Glutamatergic neuron (in vitro differentiated cells): ENCODE data around the gene KLHL14. TPM values are rescaled to one million over a fixed set of nuclear protein-coding genes. Genes with fewer than 3 reads are reported as not detected.

Source experiments
- DNase-seq: peaks from one replicate; pipeline ENCODE4 v3.0.0; 2022
- H3K27ac Mint-ChIP-seq: one replicate; pipeline ENCODE4 v1.8.0; 2020; ENCODE audit warnings: mild to moderate bottlenecking, mixed read lengths, inconsistent platforms; ENCODE audit not compliant: unreplicated experiment
- H3K27me3 Mint-ChIP-seq: one replicate; pipeline ENCODE4 v1.8.0; 2020; ENCODE audit warnings: mild to moderate bottlenecking, moderate library complexity, mixed read lengths, inconsistent platforms; ENCODE audit not compliant: unreplicated experiment
- H3K36me3 Mint-ChIP-seq: one replicate; pipeline ENCODE4 v1.8.0; 2020; ENCODE audit warnings: mild to moderate bottlenecking, mixed read lengths, inconsistent platforms; ENCODE audit not compliant: unreplicated experiment
- H3K4me1 Mint-ChIP-seq: one replicate; pipeline ENCODE4 v1.8.0; 2020; ENCODE audit warnings: mild to moderate bottlenecking, low read depth, mixed read lengths, inconsistent platforms; ENCODE audit not compliant: unreplicated experiment
- H3K4me3 Mint-ChIP-seq: one replicate; pipeline ENCODE4 v1.8.0; 2020; ENCODE audit warnings: mild to moderate bottlenecking, mixed read lengths, inconsistent platforms; ENCODE audit not compliant: unreplicated experiment
- H3K9me3 Mint-ChIP-seq: one replicate; pipeline ENCODE4 v1.8.0; 2020; ENCODE audit warnings: mild to moderate bottlenecking, moderate library complexity, mixed read lengths, inconsistent platforms; ENCODE audit not compliant: unreplicated experiment
- CTCF ChIP-seq: fragments of 200-600 bp; sonication (generic); IDR thresholded peaks from one replicate; pipeline ENCODE4 v1.5.0; 2021; ENCODE audit not compliant: partially characterized antibody, unreplicated experiment
- total RNA-seq: library from RNA; stranded (reverse); fragmentation: NEBNext Ultra II Directional; extraction: Animal tissue kit (Norgen Biotek cat#: 25700); gene quantifications from one replicate; pipeline ENCODE4 v1.2.1, GENCODE V29; 2021; ENCODE audit not compliant: unreplicated experiment

The KLHL14 gene
- total RNA-seq, 1 donor from 2014 or later: not detected

- no peaks in the 10 kb centered on the region for H3K4me1 Mint-ChIP-seq
- no peak overlapping the region for H3K4me3 Mint-ChIP-seq
- no peaks in the 10 kb centered on the region for H3K27me3 Mint-ChIP-seq
- H3K9me3 Mint-ChIP-seq: no peaks in the 10 kb centered on the region
- no peak for DNase-seq
- TF ChIP-seq CTCF: no peak
- no peak overlapping the region for H3K27ac Mint-ChIP-seq
- no peaks in the 10 kb centered on the region for H3K36me3 Mint-ChIP-seq
Measured at GRCh38 chr18:32684096-32684495, 88.7 kb downstream of the KLHL14 start.

- no peaks in the 10 kb centered on the region for H3K4me1 Mint-ChIP-seq
- H3K4me3 Mint-ChIP-seq: no peak overlapping the region
- no peaks in the 10 kb centered on the region for H3K9me3 Mint-ChIP-seq
- DNase-seq: no peak
- H3K27ac Mint-ChIP-seq: no peak overlapping the region
- H3K27me3 Mint-ChIP-seq: no peaks in the 10 kb centered on the region
- TF ChIP-seq CTCF: no peak
- no peaks in the 10 kb centered on the region for H3K36me3 Mint-ChIP-seq
Measured at GRCh38 chr18:32683044-32683443, 89.8 kb downstream of the KLHL14 start.

- no peaks in the 10 kb centered on the region for H3K9me3 Mint-ChIP-seq
- H3K4me3 Mint-ChIP-seq: no peak overlapping the region
- no peaks in the 10 kb centered on the region for H3K27me3 Mint-ChIP-seq
Measured at GRCh38 chr18:32677578-32677977, 95.2 kb downstream of the KLHL14 start.

GRCh38 chr18:32674491-32674890, 98.3 kb downstream of the KLHL14 start:
- no peak overlapping the region for H3K27ac Mint-ChIP-seq
- no peaks in the 10 kb centered on the region for H3K36me3 Mint-ChIP-seq

More at GRCh38 chr18:32677578-32677977, 95.2 kb downstream of the KLHL14 start:
- DNase-seq: no peak
- H3K36me3 Mint-ChIP-seq: no peaks in the 10 kb centered on the region
- TF ChIP-seq CTCF: no peak
- H3K27ac Mint-ChIP-seq: no peak overlapping the region
- H3K4me1 Mint-ChIP-seq: no peaks in the 10 kb centered on the region

GRCh38 chr18:32672398-32672797, 100.4 kb downstream of the KLHL14 start:
- H3K4me3 Mint-ChIP-seq: no peak overlapping the region
- no peak overlapping the region for H3K27ac Mint-ChIP-seq
- no peaks in the 10 kb centered on the region for H3K9me3 Mint-ChIP-seq
- no peak for DNase-seq
- TF ChIP-seq CTCF: no peak
- no peaks in the 10 kb centered on the region for H3K36me3 Mint-ChIP-seq
- H3K27me3 Mint-ChIP-seq: no peaks in the 10 kb centered on the region
- H3K4me1 Mint-ChIP-seq: no peaks in the 10 kb centered on the region

More at GRCh38 chr18:32674491-32674890, 98.3 kb downstream of the KLHL14 start:
- H3K9me3 Mint-ChIP-seq: no peaks in the 10 kb centered on the region
- no peak for DNase-seq
- TF ChIP-seq CTCF: no peak
- no peaks in the 10 kb centered on the region for H3K27me3 Mint-ChIP-seq
- H3K4me3 Mint-ChIP-seq: no peak overlapping the region
- H3K4me1 Mint-ChIP-seq: no peaks in the 10 kb centered on the region
